K562 (cell line): Measurements from ENCODE around the gene IDI1. TPM values are rescaled to one million over a fixed set of nuclear protein-coding genes. Genes with fewer than 3 reads are reported as not detected.

ENCODE experiments used
- ATAC-seq: fragments of 200-7000 bp; cut with Tn5 transposase; 3 replicates; pipeline ENCODE4 v1.9.1; 2020; ENCODE audit warnings: moderate library complexity
- BruUV-seq: library from RNA; stranded (reverse); fragments of 400-500 nt; replicated peaks from 2 replicates; lab custom pipeline; 2021; lab: Mats Ljungman, UMichigan
- CTCF ChIA-PET: fragments of 300-600 bp; formaldehyde crosslinking; extraction: SDS; loops from one replicate; lab custom pipeline; 2021; ENCODE audit warnings: low intra/inter-chr PET ratio; lab: Yijun Ruan, JAX
- POLR2A ChIA-PET: fragments of 300-600, 350-650 bp; sonication (Branson Sonifier 250); formaldehyde crosslinking; extraction: SDS; loops from one replicate; lab custom pipeline; 2021; ENCODE audit warnings: antibody characterized with exemption, inconsistent platforms; lab: Yijun Ruan, JAX
- DNase-seq, 4 experiments: peaks; one replicate each; pipeline versions ENCODE4 v3.0.0 to v3.0.0-alpha.2; 2011 to 2018; ENCODE audit warnings: low spot score in 3 of 4, mixed read lengths in 3 of 4; ENCODE audit errors: extremely low read depth in 1 of 4
- FAIRE-seq: peaks from 2 replicates; lab custom pipeline; 2011; peaks lifted over from hg19 to GRCh38; lab: Jason Lieb, UNC
- H2AFZ ChIP-seq: 2 replicates; pipeline ENCODE4 v1.6.0; 2011; ENCODE audit warnings: low read depth, low read length, control low read depth, inconsistent platforms
- H3K27ac ChIP-seq: fragments of 200-600 bp; 3 replicates; pipeline ENCODE4 v1.8.0; 2011; ENCODE audit warnings: low read depth, mild to moderate bottlenecking, control low read depth, inconsistent platforms, low read length, moderate library complexity, mixed read lengths; ENCODE audit errors: extremely low read depth
- H3K27me3 ChIP-seq, 2 experiments: fragments of 300-600 bp in 1 of 2; 2 replicates in 1 of 2; 3 replicates in 1 of 2; pipeline versions ENCODE4 v1.6.0 to v1.8.0; 2011; ENCODE audit warnings: inconsistent platforms in 2 of 2, low read length in 2 of 2, mild to moderate bottlenecking in 1 of 2, mixed read lengths in 1 of 2, moderate library complexity in 1 of 2; ENCODE audit not compliant: control insufficient read depth in 2 of 2, insufficient read depth in 2 of 2
- H3K36me3 ChIP-seq: fragments of 300-600 bp; 3 replicates; pipeline ENCODE4 v1.8.0; 2011; ENCODE audit warnings: mild to moderate bottlenecking, low read length, inconsistent platforms; ENCODE audit not compliant: control insufficient read depth, insufficient read depth
- H3K4me1 ChIP-seq, 2 experiments: fragments of 200-600 bp in 1 of 2; replicated peaks in 1 of 2; 2 replicates in 1 of 2; 3 replicates in 1 of 2; pipeline versions ENCODE4 v1.5.1 to v1.8.0; 2011; ENCODE audit warnings: inconsistent platforms in 2 of 2, low read length in 2 of 2, mild to moderate bottlenecking in 1 of 2, mixed read lengths in 1 of 2, moderate library complexity in 1 of 2; ENCODE audit not compliant: control insufficient read depth in 2 of 2, insufficient read depth in 2 of 2
- H3K4me2 ChIP-seq: 2 replicates; pipeline ENCODE4 v1.6.1; 2011; ENCODE audit warnings: low read length, control low read depth, inconsistent platforms, mixed read lengths; ENCODE audit not compliant: insufficient read depth
- H3K4me3 ChIP-seq: fragments of 200-600 bp; sonication (generic), shearing (Covaris generic); 2 replicates; pipeline ENCODE4 v1.5.1; 2016; ENCODE audit warnings: control low read depth, inconsistent platforms
- H3K79me2 ChIP-seq: fragments of 200-600 bp; 3 replicates; pipeline ENCODE4 v1.8.0; 2011; ENCODE audit warnings: low read length, inconsistent platforms; ENCODE audit not compliant: control insufficient read depth, insufficient read depth
- H3K9ac ChIP-seq, 2 experiments: 2 replicates each; pipeline versions ENCODE4 v1.6.0 to v1.6.1; 2011; ENCODE audit warnings: low read depth in 2 of 2, low read length in 2 of 2, control low read depth in 1 of 2, inconsistent platforms in 1 of 2, mild to moderate bottlenecking in 1 of 2, mixed read lengths in 1 of 2; ENCODE audit not compliant: insufficient read depth in 1 of 2
- H3K9me1 ChIP-seq: one replicate; pipeline ENCODE4 v1.6.0; 2011; ENCODE audit warnings: inconsistent platforms, mild to moderate bottlenecking, low read length, moderate library complexity; ENCODE audit not compliant: control insufficient read depth, insufficient read depth
- H3K9me3 ChIP-seq: replicated peaks from 2 replicates; pipeline ENCODE4 v1.5.1; 2011; ENCODE audit warnings: low read depth, low read length, inconsistent platforms; ENCODE audit not compliant: control insufficient read depth, insufficient read depth
- H4K20me1 ChIP-seq: replicated peaks from 2 replicates; pipeline ENCODE4 v1.6.1; 2011; ENCODE audit warnings: low read length, inconsistent platforms, mixed read lengths; ENCODE audit not compliant: control insufficient read depth, insufficient read depth
- HDAC6 ChIP-seq: IDR thresholded peaks from 2 replicates; pipeline ENCODE4 v1.6.1; 2012; ENCODE audit warnings: low read depth, mild to moderate bottlenecking, control low read depth, inconsistent platforms, low read length, moderate library complexity
- SNIP1 ChIP-seq: fragments of 450-650 bp; IDR thresholded peaks from 2 replicates; pipeline ENCODE4 v1.7.1; 2017; ENCODE audit warnings: low read depth, mild to moderate bottlenecking
- XRCC4 ChIP-seq: IDR thresholded peaks from one replicate; pipeline ENCODE4 v1.6.1; 2011; ENCODE audit not compliant: insufficient read depth, insufficient read length; ENCODE audit errors: extremely low read depth
- WGBS: fragments of 100-300 bp; shearing (Covaris generic); methylation state at CpG from one replicate; pipeline ENCODE4 v1.1.6; 2016; ENCODE audit warnings: low coverage, mixed read lengths; ENCODE audit not compliant: insufficient coverage; ENCODE audit errors: missing lambda C conversion rate; 5-methylcytosine and 5-hydroxymethylcytosine counted together
- in situ Hi-C: fragments of 300-500 bp; cut with MboI; formaldehyde crosslinking; loops from 4 replicates; pipeline ENCODE4 v1.15.0; 2018; ENCODE audit warnings: inconsistent platforms, mixed read lengths
- intact Hi-C: fragments of 100-400 bp; cut with micrococcal nuclease; formaldehyde crosslinking; loops from 2 replicates; pipeline ENCODE4 v1.14.2; 2022
- polyA plus RNA-seq, 8 experiments: library from polyadenylated mRNA; depleted of rRNA in 4 of 8; stranded (reverse) in 5 of 8; unstranded in 3 of 8; fragments of >200 nt; fragmentation: Nextera tagmentation in 2 of 8; fragmentation: Illumina TruSeq in 1 of 8; extraction: Ambion mirVana in 2 of 8; extraction: Trizol in 1 of 8; gene quantifications; 2 replicates each; pipeline versions ENCODE4 v1.2.1 to v1.2.3, GENCODE V29; 2011 to 2014; ENCODE audit warnings: inconsistent platforms in 1 of 8, missing spikeins in 1 of 8
- total RNA-seq, 7 experiments: library from RNA; depleted of rRNA in 6 of 7; stranded (reverse); fragments of >200 nt in 6 of 7; fragmentation: Illumina TruSeq in 2 of 7; extraction: Trizol in 2 of 7; gene quantifications; 2 replicates each; pipeline versions ENCODE4 v1.2.1 to v1.2.3, GENCODE V29; 2011 to 2021; ENCODE audit warnings: low replicate concordance in 1 of 7
- TF ChIP-seq, protein P1 (sequence below): sonication (generic); formaldehyde crosslinking; IDR thresholded peaks from 2 replicates; pipeline ENCODE4 v1.8.0; 2022; ENCODE audit warnings: mild to moderate bottlenecking, low read depth, missing genetic modification reagents
- TF ChIP-seq, protein P2 (sequence below): fragments of 200-800 bp; sonication (Bioruptor generic); IDR thresholded peaks from 2 replicates; pipeline ENCODE4 v1.6.1; 2017; ENCODE audit warnings: missing genetic modification characterization, missing compliant biosample characterization
- TF ChIP-seq, protein P3 (sequence below): sonication (generic); formaldehyde crosslinking; IDR thresholded peaks from 2 replicates; pipeline ENCODE4 v1.8.1; 2022; ENCODE audit warnings: missing genetic modification reagents

Gene IDI1
- total and polyA plus RNA-seq, 9 of the 15 experiments (the other 6 are each of a cell fraction or from before 2014, with no cell fraction given): 70.0 to 265 (median 119) TPM

DNA sequence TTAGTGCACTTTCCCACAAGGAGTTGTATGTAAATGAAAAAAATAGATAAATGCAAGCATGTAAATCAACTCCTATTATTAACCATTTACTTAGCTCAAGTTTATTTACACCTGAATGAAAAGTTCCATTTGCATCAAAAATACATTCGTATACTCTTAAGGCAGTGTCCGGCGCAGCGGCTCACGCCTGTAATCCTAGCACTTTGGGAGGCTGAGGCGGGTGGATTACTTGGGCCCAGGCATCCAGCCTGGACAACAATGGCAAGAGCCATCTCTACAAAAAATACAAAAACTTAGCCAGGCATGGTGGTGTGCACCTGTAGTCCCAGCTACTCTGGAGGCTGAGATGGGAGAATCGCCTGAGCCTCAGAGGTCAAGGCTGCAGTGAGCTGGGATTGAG lies 19.1 kb downstream of the IDI1 start:
- Histone ChIP-seq H3K36me3 (no peaks in the 10 kb centered on the region), H3K4me3 (no peak overlapping the region), H4K20me1 (no peaks in the 10 kb centered on the region), H3K4me1 (no peaks in the 10 kb centered on the region), H3K79me2 (no peaks in the 10 kb centered on the region), H3K27ac (no peak overlapping the region), H3K9me1 (no peaks in the 10 kb centered on the region), H2AFZ (no peak overlapping the region), H3K27me3 (no peaks in the 10 kb centered on the region), H3K9me3 (no peaks in the 10 kb centered on the region), H3K4me2 (no peak overlapping the region), H3K9ac (no peak overlapping the region)
- ATAC-seq (no peak; the same call in 2 of the 3 replicates), FAIRE-seq (no peak), DNase-seq (no peak)
- in situ Hi-C loops: no loop called here
- no peak for TF ChIP-seq HDAC6
- TF ChIP-seq, protein P1, sequence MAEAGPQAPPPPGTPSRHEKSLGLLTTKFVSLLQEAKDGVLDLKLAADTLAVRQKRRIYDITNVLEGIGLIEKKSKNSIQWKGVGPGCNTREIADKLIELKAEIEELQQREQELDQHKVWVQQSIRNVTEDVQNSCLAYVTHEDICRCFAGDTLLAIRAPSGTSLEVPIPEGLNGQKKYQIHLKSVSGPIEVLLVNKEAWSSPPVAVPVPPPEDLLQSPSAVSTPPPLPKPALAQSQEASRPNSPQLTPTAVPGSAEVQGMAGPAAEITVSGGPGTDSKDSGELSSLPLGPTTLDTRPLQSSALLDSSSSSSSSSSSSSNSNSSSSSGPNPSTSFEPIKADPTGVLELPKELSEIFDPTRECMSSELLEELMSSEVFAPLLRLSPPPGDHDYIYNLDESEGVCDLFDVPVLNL (CRISPR knock-in tag): no peak
- TF ChIP-seq, protein P2, sequence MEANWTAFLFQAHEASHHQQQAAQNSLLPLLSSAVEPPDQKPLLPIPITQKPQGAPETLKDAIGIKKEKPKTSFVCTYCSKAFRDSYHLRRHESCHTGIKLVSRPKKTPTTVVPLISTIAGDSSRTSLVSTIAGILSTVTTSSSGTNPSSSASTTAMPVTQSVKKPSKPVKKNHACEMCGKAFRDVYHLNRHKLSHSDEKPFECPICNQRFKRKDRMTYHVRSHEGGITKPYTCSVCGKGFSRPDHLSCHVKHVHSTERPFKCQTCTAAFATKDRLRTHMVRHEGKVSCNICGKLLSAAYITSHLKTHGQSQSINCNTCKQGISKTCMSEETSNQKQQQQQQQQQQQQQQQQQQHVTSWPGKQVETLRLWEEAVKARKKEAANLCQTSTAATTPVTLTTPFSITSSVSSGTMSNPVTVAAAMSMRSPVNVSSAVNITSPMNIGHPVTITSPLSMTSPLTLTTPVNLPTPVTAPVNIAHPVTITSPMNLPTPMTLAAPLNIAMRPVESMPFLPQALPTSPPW: no peak
- no peak for TF ChIP-seq SNIP1
- TF ChIP-seq XRCC4: no peak
- TF ChIP-seq, protein P3, sequence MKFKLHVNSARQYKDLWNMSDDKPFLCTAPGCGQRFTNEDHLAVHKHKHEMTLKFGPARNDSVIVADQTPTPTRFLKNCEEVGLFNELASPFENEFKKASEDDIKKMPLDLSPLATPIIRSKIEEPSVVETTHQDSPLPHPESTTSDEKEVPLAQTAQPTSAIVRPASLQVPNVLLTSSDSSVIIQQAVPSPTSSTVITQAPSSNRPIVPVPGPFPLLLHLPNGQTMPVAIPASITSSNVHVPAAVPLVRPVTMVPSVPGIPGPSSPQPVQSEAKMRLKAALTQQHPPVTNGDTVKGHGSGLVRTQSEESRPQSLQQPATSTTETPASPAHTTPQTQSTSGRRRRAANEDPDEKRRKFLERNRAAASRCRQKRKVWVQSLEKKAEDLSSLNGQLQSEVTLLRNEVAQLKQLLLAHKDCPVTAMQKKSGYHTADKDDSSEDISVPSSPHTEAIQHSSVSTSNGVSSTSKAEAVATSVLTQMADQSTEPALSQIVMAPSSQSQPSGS: no peak
- ChIA-PET POLR2A (interaction anchor here (2.3 kb wide), 1 partner anchor 10 kb away, joined by 6 read pairs; no protein-coding TSS in a partner anchor), CTCF (no interaction called here)
- 87% methylated on average over 7 of the region's 7 CpGs for whole genome bisulfite sequencing
- intact Hi-C loops: no loop called here
- no TSS peak for BruUV-seq
